OCI-LY7 (cell line): Measurements from ENCODE around the gene ORC4.

Experiments used
- CTCF ChIP-seq: fragments of 200-600 bp; sonication (generic); conservative IDR thresholded peaks from 2 replicates; pipeline ENCODE4 v1.5.1; 2014; ENCODE audit warnings: mild to moderate bottlenecking, antibody characterized with exemption, low read length, moderate library complexity, mixed read lengths
- EZH2phosphoT487 ChIP-seq: fragments of 200-600 bp; sonication (generic); IDR thresholded peaks from 2 replicates; pipeline ENCODE4 v1.6.1; 2018; ENCODE audit warnings: low read depth, borderline replicate concordance, mild to moderate bottlenecking, mixed run types, antibody characterized with exemption, low read length, moderate library complexity, mixed read lengths

GRCh38 chr2:148022351-148022750 is 1.8 kb upstream of the ORC4 start:
- no peak for TF ChIP-seq CTCF
- no peak for TF ChIP-seq EZH2phosphoT487
